Panc1 (cell line): ENCODE data around the gene KCNK5. TPM values are rescaled to one million over a fixed set of nuclear protein-coding genes. Genes with fewer than 3 reads are reported as not detected.

Experiments
- ATAC-seq: fragments of 200-7000 bp; cut with Tn5 transposase; 2 replicates; pipeline ENCODE4 v1.9.1; 2020; ENCODE audit warnings: mild to moderate bottlenecking, moderate library complexity
- BruUV-seq: library from RNA; stranded (reverse); fragments of 400-500 nt; replicated peaks from 2 replicates; lab custom pipeline; 2021; lab: Mats Ljungman, UMichigan
- CTCF ChIA-PET: fragments of 300-600 bp; sonication (Branson Sonifier 250); formaldehyde crosslinking; loops from one replicate; lab custom pipeline; 2022; ENCODE audit warnings: antibody characterized with exemption; lab: Charles Lee
- POLR2A ChIA-PET: fragments of 300-600 bp; sonication (Branson Sonifier 250); formaldehyde crosslinking; loops from one replicate; lab custom pipeline; 2022; ENCODE audit warnings: antibody characterized with exemption; lab: Charles Lee
- DNase-seq: peaks from one replicate; pipeline ENCODE4 v3.0.0-alpha.2; 2010; ENCODE audit warnings: low read depth, low spot score
- H3K27ac ChIP-seq: 2 replicates; pipeline ENCODE4 v1.5.1; 2011; ENCODE audit warnings: mild to moderate bottlenecking, low read length, inconsistent platforms
- H3K27me3 ChIP-seq: fragments of 200-500 bp; sonication (Bioruptor generic); 2 replicates; pipeline ENCODE4 v1.6.0; 2014; ENCODE audit warnings: low read length, inconsistent platforms; ENCODE audit not compliant: control insufficient read depth, insufficient read depth
- H3K36me3 ChIP-seq: fragments of 200-500 bp; sonication (Bioruptor generic); 2 replicates; pipeline ENCODE4 v1.5.1; 2014; ENCODE audit warnings: inconsistent platforms, mild to moderate bottlenecking, low read length, moderate library complexity; ENCODE audit not compliant: control insufficient read depth, insufficient read depth
- H3K4me1 ChIP-seq: 2 replicates; pipeline ENCODE4 v1.5.1; 2011; ENCODE audit warnings: inconsistent platforms, mild to moderate bottlenecking, low read length, moderate library complexity; ENCODE audit not compliant: control insufficient read depth, insufficient read depth
- H3K4me3 ChIP-seq, 2 experiments: 2 replicates each; pipeline ENCODE4 v1.5.1; 2011 to 2012; ENCODE audit warnings: low read depth in 2 of 2, low read length in 2 of 2, mild to moderate bottlenecking in 2 of 2, inconsistent platforms in 1 of 2, moderate library complexity in 1 of 2
- H3K9me3 ChIP-seq: fragments of 200-500 bp; sonication (Bioruptor generic); 2 replicates; pipeline ENCODE4 v1.5.1; 2014; ENCODE audit warnings: low read depth, mild to moderate bottlenecking, inconsistent platforms, low read length, moderate library complexity; ENCODE audit not compliant: control insufficient read depth, insufficient read depth
- POLR2AphosphoS5 ChIP-seq: IDR thresholded peaks from 2 replicates; pipeline ENCODE4 v1.6.1; 2012; ENCODE audit warnings: mild to moderate bottlenecking, low read depth, low read length, moderate library complexity
- SIN3A ChIP-seq: IDR thresholded peaks from 2 replicates; pipeline ENCODE4 v1.6.1; 2012; ENCODE audit warnings: low read depth, mild to moderate bottlenecking, low read length, moderate library complexity, borderline replicate concordance; ENCODE audit not compliant: insufficient read depth
- TCF7L2 ChIP-seq: IDR thresholded peaks from 2 replicates; pipeline ENCODE4 v1.6.1; 2011; ENCODE audit warnings: mild to moderate bottlenecking, low read depth, low read length, inconsistent platforms
- in situ Hi-C: cut with HindIII; loops from 2 replicates; pipeline ENCODE4 v1.10.0; 2016; ENCODE audit warnings: low sequenced_read_pairs, low pct_unique_long_range_greater_than_20kb
- intact Hi-C: fragments of 100-400 bp; cut with micrococcal nuclease; formaldehyde crosslinking; loops from one replicate; pipeline ENCODE4 v1.10.0; 2022; ENCODE audit not compliant: unreplicated experiment
- total RNA-seq: library from RNA; stranded (reverse); gene quantifications from one replicate; pipeline ENCODE4 v1.2.1, GENCODE V29; 2021; ENCODE audit not compliant: unreplicated experiment
- TF ChIP-seq, protein P1 (sequence below): fragments of 450-650 bp; IDR thresholded peaks from 2 replicates; pipeline ENCODE4 v1.5.1; 2017; ENCODE audit warnings: mild to moderate bottlenecking
- TF ChIP-seq, protein P2 (sequence below), 2 experiments: IDR thresholded peaks; 2 replicates each; pipeline ENCODE4 v1.6.1; 2011 to 2012; ENCODE audit warnings: low read depth in 2 of 2, control low read depth in 1 of 2, low read length in 1 of 2, mild to moderate bottlenecking in 1 of 2, moderate library complexity in 1 of 2; ENCODE audit not compliant: insufficient read depth in 1 of 2

The KCNK5 gene
- total RNA-seq, 1 experiment from 2014 or later: 0.77 TPM

DNA sequence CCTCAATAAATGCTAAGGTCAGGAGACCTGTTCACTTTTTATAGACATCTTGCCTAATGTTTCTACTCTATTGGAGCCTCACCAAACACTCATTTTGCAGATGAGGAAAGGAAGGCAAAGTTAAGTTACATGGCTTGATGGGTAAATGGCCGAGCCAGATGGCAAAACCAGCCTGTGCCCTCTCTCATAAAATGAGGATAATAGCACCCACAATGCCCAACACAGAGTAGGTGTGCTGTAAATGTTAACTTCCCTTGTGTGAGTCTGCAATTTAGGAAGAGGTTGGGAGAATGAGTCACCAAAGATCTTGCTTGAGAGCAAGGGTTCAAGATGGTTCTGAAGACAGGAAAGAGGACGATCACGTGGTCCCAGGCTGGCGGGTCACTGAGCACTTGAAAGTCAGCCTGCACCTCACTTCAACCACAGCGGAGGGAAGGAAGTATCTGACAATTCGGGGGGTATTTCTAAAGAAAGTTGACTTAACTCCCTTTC is 3.3 kb downstream of the KCNK5 start:
- ATAC-seq (no peak), DNase-seq (no peak)
- CTCF ChIA-PET: no interaction called here
- BruUV-seq: no TSS peak
- H3K4me1 ChIP-seq: peaks cover 3% of the 10 kb centered on the region; the same call in 1 of the 2 replicates
- no peaks in the 10 kb centered on the region; the same call in 1 of the 2 replicates for H3K36me3 ChIP-seq
- H3K27me3 ChIP-seq: peaks cover 9% of the 10 kb centered on the region
- no peak overlapping the region for H3K4me3 ChIP-seq
- in situ Hi-C loops (no loop called here), intact Hi-C loops (no loop called here)
- H3K27ac ChIP-seq: no peak overlapping the region
- no peaks in the 10 kb centered on the region for H3K9me3 ChIP-seq
- POLR2A ChIA-PET: no interaction called here
- TF ChIP-seq, protein P1, sequence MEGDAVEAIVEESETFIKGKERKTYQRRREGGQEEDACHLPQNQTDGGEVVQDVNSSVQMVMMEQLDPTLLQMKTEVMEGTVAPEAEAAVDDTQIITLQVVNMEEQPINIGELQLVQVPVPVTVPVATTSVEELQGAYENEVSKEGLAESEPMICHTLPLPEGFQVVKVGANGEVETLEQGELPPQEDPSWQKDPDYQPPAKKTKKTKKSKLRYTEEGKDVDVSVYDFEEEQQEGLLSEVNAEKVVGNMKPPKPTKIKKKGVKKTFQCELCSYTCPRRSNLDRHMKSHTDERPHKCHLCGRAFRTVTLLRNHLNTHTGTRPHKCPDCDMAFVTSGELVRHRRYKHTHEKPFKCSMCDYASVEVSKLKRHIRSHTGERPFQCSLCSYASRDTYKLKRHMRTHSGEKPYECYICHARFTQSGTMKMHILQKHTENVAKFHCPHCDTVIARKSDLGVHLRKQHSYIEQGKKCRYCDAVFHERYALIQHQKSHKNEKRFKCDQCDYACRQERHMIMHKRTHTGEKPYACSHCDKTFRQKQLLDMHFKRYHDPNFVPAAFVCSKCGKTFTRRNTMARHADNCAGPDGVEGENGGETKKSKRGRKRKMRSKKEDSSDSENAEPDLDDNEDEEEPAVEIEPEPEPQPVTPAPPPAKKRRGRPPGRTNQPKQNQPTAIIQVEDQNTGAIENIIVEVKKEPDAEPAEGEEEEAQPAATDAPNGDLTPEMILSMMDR: no peak
- TF ChIP-seq, protein P2, sequence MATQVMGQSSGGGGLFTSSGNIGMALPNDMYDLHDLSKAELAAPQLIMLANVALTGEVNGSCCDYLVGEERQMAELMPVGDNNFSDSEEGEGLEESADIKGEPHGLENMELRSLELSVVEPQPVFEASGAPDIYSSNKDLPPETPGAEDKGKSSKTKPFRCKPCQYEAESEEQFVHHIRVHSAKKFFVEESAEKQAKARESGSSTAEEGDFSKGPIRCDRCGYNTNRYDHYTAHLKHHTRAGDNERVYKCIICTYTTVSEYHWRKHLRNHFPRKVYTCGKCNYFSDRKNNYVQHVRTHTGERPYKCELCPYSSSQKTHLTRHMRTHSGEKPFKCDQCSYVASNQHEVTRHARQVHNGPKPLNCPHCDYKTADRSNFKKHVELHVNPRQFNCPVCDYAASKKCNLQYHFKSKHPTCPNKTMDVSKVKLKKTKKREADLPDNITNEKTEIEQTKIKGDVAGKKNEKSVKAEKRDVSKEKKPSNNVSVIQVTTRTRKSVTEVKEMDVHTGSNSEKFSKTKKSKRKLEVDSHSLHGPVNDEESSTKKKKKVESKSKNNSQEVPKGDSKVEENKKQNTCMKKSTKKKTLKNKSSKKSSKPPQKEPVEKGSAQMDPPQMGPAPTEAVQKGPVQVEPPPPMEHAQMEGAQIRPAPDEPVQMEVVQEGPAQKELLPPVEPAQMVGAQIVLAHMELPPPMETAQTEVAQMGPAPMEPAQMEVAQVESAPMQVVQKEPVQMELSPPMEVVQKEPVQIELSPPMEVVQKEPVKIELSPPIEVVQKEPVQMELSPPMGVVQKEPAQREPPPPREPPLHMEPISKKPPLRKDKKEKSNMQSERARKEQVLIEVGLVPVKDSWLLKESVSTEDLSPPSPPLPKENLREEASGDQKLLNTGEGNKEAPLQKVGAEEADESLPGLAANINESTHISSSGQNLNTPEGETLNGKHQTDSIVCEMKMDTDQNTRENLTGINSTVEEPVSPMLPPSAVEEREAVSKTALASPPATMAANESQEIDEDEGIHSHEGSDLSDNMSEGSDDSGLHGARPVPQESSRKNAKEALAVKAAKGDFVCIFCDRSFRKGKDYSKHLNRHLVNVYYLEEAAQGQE (IDR thresholded peaks at IDR 0.05; ENCODE audit: insufficient read depth in 1 of 2, low read depth in 2 of 2, low read length in 1 of 2): no peak
- TF ChIP-seq SIN3A: no peak
- no peak for TF ChIP-seq TCF7L2
- no peak for TF ChIP-seq POLR2AphosphoS5

DNA sequence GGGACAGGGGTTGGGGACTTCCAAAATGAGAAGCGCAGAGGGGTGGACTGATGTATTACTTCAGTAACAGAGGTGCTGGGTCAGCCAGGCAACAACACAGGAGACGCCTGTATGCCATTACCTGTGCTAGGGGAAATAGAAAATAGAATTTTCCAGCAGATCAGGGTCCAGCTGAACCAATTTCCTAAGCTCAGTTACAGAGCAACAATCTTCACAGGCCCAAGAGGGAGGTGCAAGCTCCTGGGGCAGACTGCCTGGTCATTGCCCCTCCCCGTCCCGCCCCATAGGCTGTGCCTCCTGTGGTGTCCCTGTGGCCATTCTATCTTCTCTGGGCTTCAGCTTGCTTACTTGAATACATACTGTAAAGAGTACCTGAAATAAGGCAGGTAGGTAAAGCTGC is 3.7 kb downstream of the KCNK5 start:
- no peaks in the 10 kb centered on the region; the same call in 1 of the 2 replicates for H3K36me3 ChIP-seq
- ChIA-PET POLR2A (no interaction called here), CTCF (no interaction called here)
- TF ChIP-seq SIN3A: no peak
- TF ChIP-seq, protein P2 (IDR thresholded peaks at IDR 0.05; ENCODE audit: insufficient read depth in 1 of 2, low read depth in 2 of 2, low read length in 1 of 2): no peak
- TF ChIP-seq POLR2AphosphoS5: no peak
- TF ChIP-seq, protein P1: no peak
- no peak for TF ChIP-seq TCF7L2
- in situ Hi-C loops (no loop called here), intact Hi-C loops (no loop called here)
- no TSS peak for BruUV-seq
- peaks cover 3% of the 10 kb centered on the region; the same call in 1 of the 2 replicates for H3K4me1 ChIP-seq
- H3K9me3 ChIP-seq: no peaks in the 10 kb centered on the region
- peaks cover 9% of the 10 kb centered on the region for H3K27me3 ChIP-seq
- no peak for DNase-seq
- no peak for ATAC-seq
- H3K27ac ChIP-seq: no peak overlapping the region
- H3K4me3 ChIP-seq: no peak overlapping the region
